Liver (tissue), 9 donors: ENCODE results near the gene MYO16. TPM values are rescaled to one million over a fixed set of nuclear protein-coding genes. Genes with fewer than 3 reads are reported as not detected.

Experiments used
- DNase-seq: peaks from one replicate; pipeline ENCODE4 v3.0.0-alpha.2; 2017; ENCODE audit warnings: low spot score
- H3K27ac ChIP-seq, 2 donors: one replicate each; pipeline ENCODE4 v1.7.0; 2013; ENCODE audit warnings: inconsistent platforms in 2 of 2, low read length in 2 of 2, control low read depth in 1 of 2, low read depth in 1 of 2, mild to moderate bottlenecking in 1 of 2
- H3K27me3 ChIP-seq, 4 donors: one replicate each; pipeline versions ENCODE4 v1.6.1 to v1.7.0; 2013; ENCODE audit warnings: low read length in 3 of 4, inconsistent platforms in 1 of 4, mild to moderate bottlenecking in 1 of 4, moderate library complexity in 1 of 4; ENCODE audit not compliant: control insufficient read depth in 4 of 4, insufficient read depth in 4 of 4
- H3K36me3 ChIP-seq, 4 donors: one replicate each; pipeline versions ENCODE4 v1.6.1 to v1.7.0; 2013; ENCODE audit warnings: low read length in 3 of 4, mild to moderate bottlenecking in 3 of 4, low read depth in 1 of 4, moderate library complexity in 1 of 4; ENCODE audit not compliant: control insufficient read depth in 4 of 4, insufficient read depth in 3 of 4
- H3K4me1 ChIP-seq, 4 donors: one replicate each; pipeline versions ENCODE4 v1.6.1 to v1.7.0; 2013; ENCODE audit warnings: low read length in 3 of 4, mild to moderate bottlenecking in 3 of 4, moderate library complexity in 1 of 4; ENCODE audit not compliant: control insufficient read depth in 4 of 4, insufficient read depth in 4 of 4
- H3K4me3 ChIP-seq, 3 donors: one replicate each; pipeline versions ENCODE4 v1.6.1 to v1.7.0; 2013; ENCODE audit warnings: low read length in 3 of 3, control low read depth in 1 of 3, low read depth in 1 of 3, mild to moderate bottlenecking in 1 of 3
- H3K9ac ChIP-seq, 2 donors: one replicate each; pipeline ENCODE4 v1.7.0; 2013; ENCODE audit warnings: low read length in 2 of 2, mild to moderate bottlenecking in 2 of 2, moderate library complexity in 2 of 2, control low read depth in 1 of 2, low read depth in 1 of 2
- H3K9me3 ChIP-seq, 4 donors: one replicate each; pipeline versions ENCODE4 v1.6.1 to v1.7.0; 2013; ENCODE audit warnings: low read length in 3 of 4; ENCODE audit not compliant: control insufficient read depth in 4 of 4
- ATF3 ChIP-seq: IDR thresholded peaks from 2 replicates; pipeline ENCODE4 v1.6.1; 2016; ENCODE audit warnings: antibody characterized with exemption
- CTCF ChIP-seq: fragments of 150-350 bp; IDR thresholded peaks from 2 replicates; pipeline ENCODE4 v1.5.1; 2017; ENCODE audit warnings: improper control_type of control experiment, low read depth, low read length; ENCODE audit not compliant: missing input control
- EGR1 ChIP-seq, 2 donors: IDR thresholded peaks; 2 replicates each; pipeline ENCODE4 v1.6.1; 2016 to 2018; ENCODE audit warnings: antibody characterized with exemption in 2 of 2, low read depth in 2 of 2
- FOXA1 ChIP-seq: IDR thresholded peaks from 2 replicates; pipeline ENCODE4 v1.6.1; 2016; ENCODE audit warnings: antibody characterized with exemption
- FOXA2 ChIP-seq: IDR thresholded peaks from 2 replicates; pipeline ENCODE4 v1.6.1; 2016; ENCODE audit warnings: antibody characterized with exemption
- GABPA ChIP-seq, 2 donors: IDR thresholded peaks in 1 of 2; conservative IDR thresholded peaks in 1 of 2; 2 replicates each; pipeline ENCODE4 v1.6.1; 2016; ENCODE audit warnings: antibody characterized with exemption in 2 of 2, mild to moderate bottlenecking in 1 of 2, moderate library complexity in 1 of 2
- HNF4A ChIP-seq, 2 donors: conservative IDR thresholded peaks; 2 replicates each; pipeline ENCODE4 v1.6.1; 2016; ENCODE audit warnings: antibody characterized with exemption in 2 of 2, mild to moderate bottlenecking in 2 of 2
- HNF4G ChIP-seq: IDR thresholded peaks from 2 replicates; pipeline ENCODE4 v1.6.1; 2016; ENCODE audit warnings: antibody characterized with exemption
- JUND ChIP-seq, 2 donors: IDR thresholded peaks; 2 replicates each; pipeline ENCODE4 v1.6.1; 2016; ENCODE audit warnings: antibody characterized with exemption in 2 of 2
- MAX ChIP-seq: IDR thresholded peaks from 2 replicates; pipeline ENCODE4 v1.6.1; 2016; ENCODE audit warnings: antibody characterized with exemption
- NR2F2 ChIP-seq: IDR thresholded peaks from 2 replicates; pipeline ENCODE4 v1.6.1; 2016; ENCODE audit warnings: antibody characterized with exemption
- RAD21 ChIP-seq, 2 donors: IDR thresholded peaks; 2 replicates each; pipeline ENCODE4 v1.6.1; 2016; ENCODE audit warnings: antibody characterized with exemption in 2 of 2, mild to moderate bottlenecking in 2 of 2
- REST ChIP-seq: IDR thresholded peaks from 2 replicates; pipeline ENCODE4 v1.6.1; 2016; ENCODE audit warnings: antibody characterized with exemption, mild to moderate bottlenecking
- RXRA ChIP-seq, 2 donors: IDR thresholded peaks; 2 replicates each; pipeline ENCODE4 v1.6.1; 2017 to 2018; ENCODE audit warnings: antibody characterized with exemption in 2 of 2, mild to moderate bottlenecking in 1 of 2
- SP1 ChIP-seq: IDR thresholded peaks from 2 replicates; pipeline ENCODE4 v1.6.1; 2018; ENCODE audit warnings: antibody characterized with exemption, mild to moderate bottlenecking
- TAF1 ChIP-seq: conservative IDR thresholded peaks from 2 replicates; pipeline ENCODE4 v1.6.1; 2016; ENCODE audit warnings: antibody characterized with exemption, mild to moderate bottlenecking
- YY1 ChIP-seq: IDR thresholded peaks from 2 replicates; pipeline ENCODE4 v1.6.1; 2016; ENCODE audit warnings: antibody characterized with exemption, mild to moderate bottlenecking
- ZBTB33 ChIP-seq: IDR thresholded peaks from 2 replicates; pipeline ENCODE4 v1.6.1; 2016; ENCODE audit warnings: antibody characterized with exemption
- WGBS: extraction: QIAGEN DNeasy Blood & Tissue Kit; methylation state at CpG from one replicate; pipeline ENCODE4 v1.1.7; 2013; 5-methylcytosine and 5-hydroxymethylcytosine counted together
- polyA plus RNA-seq, 2 donors: library from polyadenylated mRNA; stranded (reverse) in 1 of 2; unstranded in 1 of 2; fragments of 200-250 nt in 1 of 2; fragments of >200 nt in 1 of 2; fragmentation: Nextera tagmentation in 1 of 2; extraction: Ambion mirVana in 1 of 2; gene quantifications; one replicate each; pipeline versions ENCODE4 v1.2.1 to v1.2.3, GENCODE V29; 2013 to 2015
- total RNA-seq, 2 donors: library from RNA; depleted of rRNA; stranded (reverse); fragments of >200 nt; gene quantifications; one replicate each; pipeline ENCODE4 v1.2.3, GENCODE V29; 2014
- donor health status: healthy.
- donor health status: healthy.
- donor health status: healthy.
- donor health status: healthy.
- donor health status: healthy.

The MYO16 gene
- total and polyA plus RNA-seq, 4 donors, result 0.37 to 1.1 (median 0.68) TPM

GRCh38 chr13:109227344-109227940, 598.0 kb downstream of the MYO16 start:
- TF ChIP-seq TAF1 (no peak), CTCF (no peak), SP1 (no peak), NR2F2 (no peak), RXRA (IDR thresholded peaks at IDR 0.05) (no peak), JUND (IDR thresholded peaks at IDR 0.05) (no peak), REST (no peak), FOXA1 (no peak), ATF3 (no peak), YY1 (no peak), HNF4A (conservative IDR thresholded peaks at IDR 0.05) (no peak), HNF4G (no peak), RAD21 (IDR thresholded peaks at IDR 0.05) (no peak), MAX (no peak), GABPA (IDR thresholded peaks at IDR 0.05 in 1 of 2, conservative IDR thresholded peaks at IDR 0.05 in 1 of 2) (no peak), ZBTB33 (no peak), FOXA2 (no peak), EGR1 (IDR thresholded peaks at IDR 0.05; ENCODE audit: low read depth in 2 of 2) (no peak)
- H3K27me3 ChIP-seq, result no peaks in the 10 kb centered on the region
- H3K36me3 ChIP-seq, result no peaks in the 10 kb centered on the region
- no peak for DNase-seq
- H3K4me3 ChIP-seq, result no peak overlapping the region
- no peak overlapping the region for H3K9ac ChIP-seq
- H3K27ac ChIP-seq, result no peak overlapping the region
- WGBS, result 89% methylated on average over 5 of the region's 5 CpGs
- peaks cover 0 to 6% (median 2%) of the 10 kb centered on the region in 4 donors for H3K9me3 ChIP-seq
- H3K4me1 ChIP-seq, result peaks cover 0 to 4% (median 0%) of the 10 kb centered on the region in 4 donors
